ENCODE results near the gene EMILIN1. TPM values are rescaled to one million over a fixed set of nuclear protein-coding genes. Genes with fewer than 3 reads are reported as not detected.
A peak's percentile ranks its signal among the peaks of the same experiment; 100 is the strongest.
"Not testable (repeated sequence)": the region's sequence is repeated elsewhere in the genome, so short reads cannot be mapped to it uniquely, and the experiment has no call there.

The EMILIN1 gene
- total RNA-seq, 1 donor from 2014 or later: 21.0 TPM

- no peak for DNase-seq (ENCODE audit: low spot score)
- intact Hi-C loops (cut with DNase I): loop anchor here (5.0 kb wide), 1 partner anchor 43 kb away; the partner anchor contains the start of gene TMEM214
Measured at GRCh38 chr2:27074738-27075565, 3.5 kb upstream of the EMILIN1 start.

- DNase-seq (ENCODE audit: low spot score); intact Hi-C loops (cut with DNase I): not testable (repeated sequence)
Measured at GRCh38 chr2:27075566-27075871, 2.9 kb upstream of the EMILIN1 start.

DNA sequence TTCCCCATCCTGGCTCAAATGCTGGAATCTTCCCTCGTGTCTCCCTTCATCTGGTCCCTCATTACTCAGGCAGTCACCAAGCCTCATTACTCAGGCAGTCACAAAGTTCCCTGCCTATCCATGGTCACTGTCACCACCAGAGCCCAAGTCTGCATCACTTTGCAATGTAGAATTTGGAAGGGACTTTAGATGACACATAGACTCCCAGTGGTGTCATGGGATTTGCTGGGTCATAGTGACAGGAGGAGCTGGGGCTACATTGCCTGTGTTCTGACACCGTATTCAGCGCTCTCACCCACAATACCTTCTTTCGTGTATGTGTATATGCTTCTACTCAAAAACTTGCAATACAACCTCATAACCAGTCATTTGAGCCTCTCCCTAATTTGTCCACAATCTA is 2.1 kb upstream of the EMILIN1 start:
- intact Hi-C loops (cut with DNase I): no loop called here
- DNase-seq (ENCODE audit: low spot score): no peak

DNA sequence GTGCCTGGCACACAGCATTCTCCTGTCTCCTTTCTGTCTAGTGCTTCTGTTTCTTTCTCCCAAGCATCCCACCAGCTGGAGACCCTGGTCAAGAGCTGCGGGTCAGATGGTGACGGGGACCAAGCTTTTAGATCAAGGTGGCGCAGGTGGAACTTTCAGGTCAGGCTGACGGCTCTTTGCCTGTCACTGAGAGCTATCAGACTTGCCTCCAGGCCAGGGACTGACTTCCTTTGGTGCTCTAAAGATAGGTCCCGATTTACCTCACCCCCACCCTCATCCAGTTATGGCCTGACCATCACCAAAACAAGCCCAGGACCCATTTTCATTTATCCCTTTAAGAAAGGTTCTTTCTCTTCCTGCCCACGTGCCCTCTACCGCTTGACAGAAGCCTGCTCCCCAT is 1.2 kb upstream of the EMILIN1 start:
- DNase-seq (ENCODE audit: low spot score): no peak
- intact Hi-C loops (cut with DNase I): no loop called here

DNA sequence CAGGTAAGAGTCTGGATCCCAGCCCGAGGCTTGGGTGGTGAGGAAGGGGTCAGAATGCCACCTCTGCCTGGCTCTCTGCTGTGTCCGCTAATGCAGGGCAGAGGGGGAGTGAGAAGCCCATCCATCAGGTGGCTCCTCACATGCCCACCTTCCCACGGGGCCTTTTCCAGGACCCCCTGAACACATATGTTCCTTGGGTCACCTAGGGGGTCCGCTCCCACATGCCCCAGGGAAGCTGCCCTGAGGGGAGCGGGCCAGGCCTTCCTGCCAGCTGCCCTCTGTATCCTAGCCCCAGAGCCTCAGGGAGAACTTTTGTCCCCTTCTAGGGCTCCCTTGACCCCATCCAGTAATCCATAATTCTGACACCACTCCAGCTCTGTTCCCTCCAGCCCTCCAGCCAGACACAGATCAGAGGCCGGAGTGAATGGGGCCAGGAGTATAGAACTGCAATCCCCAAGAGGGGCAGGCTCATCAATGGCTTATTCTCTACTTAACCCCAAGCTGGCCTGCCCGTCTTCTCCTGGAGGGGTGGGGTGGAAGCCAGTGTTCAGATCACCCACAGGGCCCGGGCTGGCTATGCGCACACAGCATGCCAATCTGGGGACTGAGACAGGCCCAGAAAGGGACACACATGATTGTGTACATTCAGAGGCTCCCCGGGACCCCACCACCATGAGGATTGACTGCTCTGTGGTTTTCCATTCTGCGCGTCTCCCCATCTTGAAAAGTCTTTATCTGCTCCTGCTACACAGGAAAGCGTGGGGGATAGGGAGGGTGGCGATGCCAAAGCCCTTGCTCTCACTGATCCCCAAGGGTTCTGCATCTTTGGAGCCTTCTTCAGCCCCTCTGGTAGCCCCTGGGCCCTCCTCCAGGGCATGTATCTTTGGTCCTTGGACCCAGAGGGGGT is 1.1 kb downstream of the EMILIN1 start:
- DNase-seq (ENCODE audit: low spot score): no peak
- intact Hi-C loops (cut with DNase I): no loop called here

DNA sequence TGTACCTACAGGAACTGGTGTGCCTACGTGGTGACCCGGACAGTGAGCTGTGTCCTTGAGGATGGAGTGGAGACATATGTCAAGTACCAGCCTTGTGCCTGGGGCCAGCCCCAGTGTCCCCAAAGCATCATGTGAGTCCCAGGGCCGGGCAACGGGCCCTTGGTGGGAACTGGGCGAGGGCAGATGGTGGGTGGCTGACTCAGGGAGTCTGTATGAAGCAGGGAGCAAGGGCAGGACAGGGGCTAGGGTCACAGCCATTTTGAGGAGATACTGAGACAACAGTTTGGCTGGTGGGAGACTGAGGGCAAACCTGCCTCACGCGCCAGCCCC is 1.7 kb downstream of the EMILIN1 start:
- no peak for DNase-seq (ENCODE audit: low spot score)
- intact Hi-C loops (cut with DNase I): no loop called here

DNA sequence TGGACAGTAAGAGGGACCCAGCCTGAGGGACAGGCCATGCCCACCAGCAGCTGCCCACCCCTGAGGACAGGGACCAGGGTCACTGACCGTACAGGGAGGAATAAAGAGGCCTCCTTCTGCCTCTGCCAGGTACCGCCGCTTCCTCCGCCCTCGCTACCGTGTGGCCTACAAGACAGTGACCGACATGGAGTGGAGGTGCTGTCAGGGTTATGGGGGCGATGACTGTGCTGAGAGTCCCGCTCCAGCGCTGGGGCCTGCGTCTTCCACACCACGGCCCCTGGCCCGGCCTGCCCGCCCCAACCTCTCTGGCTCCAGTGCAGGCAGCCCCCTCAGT is 2.2 kb downstream of the EMILIN1 start:
- DNase-seq (ENCODE audit: low spot score): no peak
- intact Hi-C loops (cut with DNase I): no loop called here

- DNase-seq (ENCODE audit: low spot score): no peak
- intact Hi-C loops (cut with DNase I): loop anchor here (1.0 to 2.0 kb wide), 2 partner anchors 11 to 121 kb away; partner anchors contain the start of gene OST4
Measured at GRCh38 chr2:27081984-27082772, 3.8 kb downstream of the EMILIN1 start.

- no peak for DNase-seq (ENCODE audit: low spot score)
Measured at GRCh38 chr2:27082773-27083409, 4.5 kb downstream of the EMILIN1 start.

DNA sequence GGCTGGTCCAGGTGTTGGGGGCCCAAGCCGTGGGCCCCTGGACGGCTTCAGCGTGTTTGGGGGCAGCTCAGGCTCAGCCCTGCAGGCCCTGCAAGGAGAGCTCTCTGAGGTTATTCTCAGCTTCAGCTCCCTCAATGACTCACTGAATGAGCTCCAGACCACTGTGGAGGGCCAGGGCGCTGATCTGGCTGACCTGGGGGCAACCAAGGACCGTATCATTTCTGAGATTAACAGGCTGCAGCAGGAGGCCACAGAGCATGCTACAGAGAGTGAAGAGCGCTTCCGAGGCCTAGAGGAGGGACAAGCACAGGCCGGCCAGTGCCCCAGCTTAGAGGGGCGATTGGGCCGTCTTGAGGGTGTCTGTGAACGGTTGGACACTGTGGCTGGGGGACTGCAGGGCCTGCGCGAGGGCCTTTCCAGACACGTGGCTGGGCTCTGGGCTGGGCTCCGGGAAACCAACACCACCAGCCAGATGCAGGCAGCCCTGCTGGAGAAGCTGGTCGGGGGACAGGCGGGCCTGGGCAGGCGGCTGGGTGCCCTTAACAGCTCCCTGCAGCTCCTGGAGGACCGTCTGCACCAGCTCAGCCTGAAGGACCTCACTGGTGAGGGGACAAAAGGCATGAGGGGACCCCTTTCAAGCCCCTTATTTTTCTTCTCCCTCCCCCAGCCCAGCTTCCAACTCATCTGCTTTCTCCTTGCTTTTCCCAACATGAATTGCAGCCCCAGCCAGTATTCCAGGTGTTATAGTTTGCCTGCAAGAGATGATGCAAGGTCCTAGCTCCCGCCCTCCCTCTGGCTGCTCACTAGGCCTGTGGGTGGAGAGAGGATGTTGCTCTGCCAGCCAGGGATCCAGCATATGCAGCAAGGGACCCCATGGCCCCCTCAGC is 5.2 kb downstream of the EMILIN1 start:
- no peak for DNase-seq (ENCODE audit: low spot score)
- intact Hi-C loops (cut with DNase I): loop anchor here (2.0 kb wide), 3 partner anchors 51 to 123 kb away; partner anchors contain the start of gene TMEM214

More at GRCh38 chr2:27082773-27083409, 4.5 kb downstream of the EMILIN1 start:
- intact Hi-C loops (cut with DNase I): loop anchor here (2.0 kb wide), 1 partner anchor 122 kb away; no protein-coding TSS in a partner anchor

DNA sequence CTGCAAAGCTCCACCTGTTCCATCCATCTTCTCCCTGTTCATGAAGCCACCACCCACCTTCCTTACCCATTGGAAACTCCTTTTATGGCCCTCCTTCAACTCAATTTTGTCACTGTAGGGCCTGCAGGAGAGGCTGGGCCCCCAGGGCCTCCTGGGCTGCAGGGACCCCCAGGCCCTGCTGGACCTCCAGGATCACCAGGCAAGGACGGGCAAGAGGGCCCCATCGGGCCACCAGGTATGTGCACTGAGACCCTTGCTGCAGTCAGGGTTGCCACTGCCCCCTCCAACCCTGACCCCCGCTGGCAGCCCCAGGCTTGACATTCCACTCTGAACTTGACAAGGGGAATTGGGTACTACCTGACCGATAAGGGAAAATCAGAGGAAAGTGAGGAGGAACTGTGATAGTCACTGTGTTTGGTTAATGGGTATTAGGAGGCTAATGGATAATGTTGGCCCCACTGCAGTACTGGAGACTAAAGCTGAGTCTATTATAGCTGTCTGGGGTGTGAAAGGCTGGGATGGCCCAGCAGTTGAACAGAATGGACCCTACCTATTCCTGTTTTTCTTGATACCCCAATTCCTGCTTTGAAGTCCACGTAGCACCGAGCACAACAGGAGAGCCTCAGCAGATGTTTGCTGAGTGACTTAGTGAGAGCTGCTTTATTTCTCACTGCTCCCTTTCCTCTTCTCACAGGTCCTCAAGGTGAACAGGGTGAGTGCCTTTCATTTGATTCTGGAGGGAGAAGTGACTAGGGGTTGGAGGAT is 6.1 kb downstream of the EMILIN1 start:
- DNase-seq (ENCODE audit: low spot score): no peak
- intact Hi-C loops (cut with DNase I): loop anchor here (2.0 kb wide), 2 partner anchors 52 to 116 kb away; partner anchors contain the start of gene TMEM214

GRCh38 chr2:27085062-27085672 is 6.8 kb downstream of the EMILIN1 start:
- DNase-seq (ENCODE audit: low spot score): peak; percentile 75
- intact Hi-C loops (cut with DNase I): loop anchor here (2.0 kb wide), 2 partner anchors 52 to 116 kb away; partner anchors contain the start of gene TMEM214

DNA sequence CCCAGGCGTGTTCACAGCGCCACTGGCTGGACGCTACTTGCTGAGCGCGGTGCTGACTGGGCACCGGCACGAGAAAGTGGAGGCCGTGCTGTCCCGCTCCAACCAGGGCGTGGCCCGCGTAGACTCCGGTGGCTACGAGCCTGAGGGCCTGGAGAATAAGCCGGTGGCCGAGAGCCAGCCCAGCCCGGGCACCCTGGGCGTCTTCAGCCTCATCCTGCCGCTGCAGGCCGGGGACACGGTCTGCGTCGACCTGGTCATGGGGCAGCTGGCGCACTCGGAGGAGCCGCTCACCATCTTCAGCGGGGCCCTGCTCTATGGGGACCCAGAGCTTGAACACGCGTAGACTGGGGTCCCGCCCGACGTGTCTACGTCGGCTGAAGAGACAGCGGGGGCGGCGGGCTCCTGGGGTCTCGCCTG is 7.3 kb downstream of the EMILIN1 start:
- intact Hi-C loops (cut with DNase I): loop anchor here (2.0 kb wide), 3 partner anchors 35 to 117 kb away; partner anchors contain the start of genes AGBL5 and TMEM214
- peak; percentile 91 for DNase-seq (ENCODE audit: low spot score)

DNA sequence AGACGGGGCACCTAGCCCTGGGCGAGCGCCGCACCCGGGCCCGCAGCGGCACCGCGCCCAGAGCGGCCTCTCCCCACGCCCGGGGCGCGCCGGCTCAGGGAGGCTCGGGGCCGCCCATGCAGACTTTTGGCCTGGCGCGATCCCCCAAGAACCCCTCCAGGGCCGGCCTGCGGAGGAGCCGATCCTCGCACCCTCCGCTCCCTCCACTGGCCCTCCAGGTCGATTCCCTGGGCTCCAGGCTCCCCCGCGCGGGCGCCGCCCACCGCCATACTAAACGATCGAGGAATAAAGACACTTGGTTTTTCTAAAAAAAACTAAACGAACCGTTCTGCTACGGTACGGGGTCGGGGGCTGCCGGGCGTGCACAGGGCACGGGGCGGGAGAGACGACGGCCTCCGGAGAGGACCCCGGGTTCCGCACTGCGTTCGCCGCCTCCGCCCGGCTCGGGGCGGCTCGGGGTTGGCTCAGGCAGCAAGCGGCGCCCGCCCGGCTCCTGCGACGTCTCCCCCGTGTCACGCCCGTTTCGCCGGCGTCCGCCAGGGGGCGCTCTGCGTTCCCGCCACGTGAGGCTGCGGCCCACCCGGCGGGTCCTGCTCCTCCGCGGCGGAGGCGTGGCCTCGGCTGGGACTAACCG is 7.8 kb downstream of the EMILIN1 start:
- intact Hi-C loops (cut with DNase I): loop anchor here (2.0 kb wide), 1 partner anchor 35 kb away; the partner anchor contains the start of gene AGBL5
- DNase-seq (ENCODE audit: low spot score): peak; percentile 98

DNA sequence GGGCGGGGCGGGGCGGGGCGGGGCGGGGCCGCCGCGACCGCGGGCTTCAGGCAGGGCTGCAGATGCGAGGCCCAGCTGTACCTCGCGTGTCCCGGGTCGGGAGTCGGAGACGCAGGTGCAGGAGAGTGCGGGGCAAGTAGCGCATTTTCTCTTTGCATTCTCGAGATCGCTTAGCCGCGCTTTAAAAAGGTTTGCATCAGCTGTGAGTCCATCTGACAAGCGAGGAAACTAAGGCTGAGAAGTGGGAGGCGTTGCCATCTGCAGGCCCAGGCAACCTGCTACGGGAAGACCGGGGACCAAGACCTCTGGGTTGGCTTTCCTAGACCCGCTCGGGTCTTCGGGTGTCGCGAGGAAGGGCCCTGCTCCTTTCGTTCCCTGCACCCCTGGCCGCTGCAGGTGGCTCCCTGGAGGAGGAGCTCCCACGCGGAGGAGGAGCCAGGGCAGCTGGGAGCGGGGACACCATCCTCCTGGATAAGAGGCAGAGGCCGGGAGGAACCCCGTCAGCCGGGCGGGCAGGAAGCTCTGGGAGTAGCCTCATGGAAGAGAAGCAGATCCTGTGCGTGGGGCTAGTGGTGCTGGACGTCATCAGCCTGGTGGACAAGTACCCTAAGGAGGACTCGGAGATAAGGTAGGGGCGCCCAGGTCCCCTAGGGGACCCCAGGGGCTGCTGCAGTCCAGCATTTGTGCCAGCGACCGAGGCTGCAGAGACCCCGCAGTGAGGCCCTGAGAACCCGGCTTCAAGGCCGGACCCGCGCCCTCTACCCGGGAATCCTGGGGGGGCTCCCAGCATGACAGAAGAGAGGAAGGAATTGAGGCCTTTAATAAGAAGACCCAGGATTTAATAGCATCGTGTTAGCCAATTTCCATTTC is 8.5 kb downstream of the EMILIN1 start, which contains the start of gene KHK:
KHK (plus strand) TSS at position 49 of the 870 bp plus-strand sequence; CDS start at position 537, 488 bp downstream.
- intact Hi-C loops (cut with DNase I): loop anchor here (2.0 kb wide), 1 partner anchor 36 kb away; the partner anchor contains the start of gene AGBL5
- DNase-seq (ENCODE audit: low spot score): no peak

All from cardiac septum (tissue), 1 donor.